SK-N-SH treated with all-trans-retinoic acid at 6 μM for 48 hours (cell line): ENCODE results near the gene AXIN1.

Experiments
- ARNTL ChIP-seq: fragments of 450-650 bp; formaldehyde crosslinking; IDR thresholded peaks from 2 replicates; pipeline ENCODE4 v1.5.0; 2020; ENCODE audit warnings: low read depth, mild to moderate bottlenecking, moderate library complexity, borderline replicate concordance
- CSDC2 ChIP-seq: fragments of 250-450 bp; sonication (Bioruptor Pico); IDR thresholded peaks from 2 replicates; pipeline ENCODE4 v1.5.0; 2020; ENCODE audit warnings: mild to moderate bottlenecking, moderate library complexity
- RARB ChIP-seq: fragments of 250-450 bp; sonication (Bioruptor Pico); IDR thresholded peaks from 2 replicates; pipeline ENCODE4 v1.8.0; 2021; ENCODE audit warnings: mild to moderate bottlenecking, moderate library complexity
- TSHZ2 ChIP-seq: fragments of 250-450 bp; sonication (Bioruptor Pico); IDR thresholded peaks from 2 replicates; pipeline ENCODE4 v1.5.0; 2020; ENCODE audit warnings: mild to moderate bottlenecking, moderate library complexity
- ZFP3 ChIP-seq: fragments of 250-450 bp; sonication (Bioruptor Pico); IDR thresholded peaks from 2 replicates; pipeline ENCODE4 v1.5.0; 2020; ENCODE audit warnings: mild to moderate bottlenecking, moderate library complexity
- ZNF565 ChIP-seq: fragments of 450-650 bp; formaldehyde crosslinking; conservative IDR thresholded peaks from 2 replicates; pipeline ENCODE4 v1.5.0; 2020; ENCODE audit warnings: low read depth, mild to moderate bottlenecking, moderate library complexity

GRCh38 chr16:354291-354881 lies 1.9 kb upstream of the AXIN1 start:
- no peak for TF ChIP-seq CSDC2
- no peak for TF ChIP-seq ZNF565
- no peak for TF ChIP-seq ZFP3 (CRISPR knock-in tag)
- TF ChIP-seq RARB (CRISPR knock-in tag): no peak
- no peak for TF ChIP-seq TSHZ2 (CRISPR knock-in tag)
- no peak for TF ChIP-seq ARNTL (CRISPR knock-in tag)
